ENCODE data around the gene CLEC3B. TPM values are rescaled to one million over a fixed set of nuclear protein-coding genes. Genes with fewer than 3 reads are reported as not detected.

CLEC3B gene
- total and polyA plus RNA-seq, 10 of the 15 experiments (the other 5 are each of a cell fraction or from before 2014, with no cell fraction given), result 0.23 TPM; not detected in 9

DNA sequence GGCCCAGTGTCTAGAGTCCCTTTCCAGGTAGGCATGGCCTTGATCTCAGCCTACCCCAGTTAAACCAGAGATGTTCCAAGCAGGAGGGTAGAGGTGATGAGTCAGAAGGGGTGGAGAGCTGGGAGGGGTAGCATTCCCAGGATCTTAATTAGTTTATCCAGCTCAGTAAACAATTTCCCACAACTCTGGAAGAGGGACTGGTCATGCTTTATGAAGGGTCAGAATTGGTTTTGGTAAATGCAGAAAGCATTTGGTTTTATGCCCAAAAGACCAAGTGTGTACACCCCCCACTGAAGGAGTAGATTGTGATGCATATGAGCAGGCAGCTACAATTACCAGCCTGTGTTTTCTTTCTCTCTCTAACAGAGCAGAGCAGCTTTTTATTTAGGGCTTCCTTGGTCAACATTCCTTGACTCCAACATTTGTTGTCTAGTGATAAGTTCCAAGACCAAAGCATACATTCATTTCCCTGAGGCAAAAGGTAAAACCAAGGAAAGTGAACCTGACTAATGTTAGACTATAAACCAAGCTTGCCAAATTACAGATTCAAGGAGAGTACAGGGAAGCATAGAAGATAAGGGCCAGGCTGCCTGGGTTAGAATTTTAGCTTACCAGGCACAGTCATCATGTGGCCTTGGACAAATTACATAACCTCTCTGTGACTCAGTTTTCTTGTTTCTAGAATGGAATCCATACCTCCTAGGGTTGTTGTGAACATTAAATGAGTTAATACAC lies 32.5 kb upstream of the CLEC3B start:
- intact Hi-C loops (cut with micrococcal nuclease; ENCODE audit: unreplicated experiment), result no loop called here
- in situ Hi-C loops (cut with MboI), result no loop called here
- no peaks in the 10 kb centered on the region for H3K27me3 ChIP-seq (replicated peaks in 1 of 2; ENCODE audit: control insufficient read depth in 2 of 2, insufficient read depth in 2 of 2, low read length in 1 of 2)
- CTCF ChIA-PET, result interaction anchor here (0.6 to 7.7 kb wide), 6 partner anchors 11 to 1116 kb away, joined by 3 to 53 read pairs (median 4); partner anchors contain the start of genes EXOSC7 and ZDHHC3
- POLR2A ChIA-PET, result interaction anchor here (0.8 to 6.7 kb wide), 3 partner anchors 10 to 32 kb away, joined by 6 to 62 read pairs (median 6); no protein-coding TSS in a partner anchor
- FAIRE-seq, result no peak
- peaks cover 19 to 41% of the 10 kb centered on the region in 2 experiments; a peak in 3 of 4 replicates for H3K36me3 ChIP-seq (ENCODE audit: control insufficient read depth in 2 of 2, insufficient read depth in 2 of 2, low read length in 1 of 2)
- RAD21 ChIA-PET (ENCODE audit: unreplicated experiment), result interaction anchor here (0.7 to 5.2 kb wide), 5 partner anchors 9 to 38 kb away, joined by 3 to 39 read pairs (median 4); no protein-coding TSS in a partner anchor
- H3K27ac ChIP-seq (ENCODE audit: control insufficient read depth, insufficient read depth), result no peak overlapping the region; the same call in 1 of the 2 replicates
- no peak for DNase-seq (ENCODE audit: low read depth, low spot score)
- no peaks in the 10 kb centered on the region for H3K9me3 ChIP-seq (replicated peaks; ENCODE audit: control insufficient read depth, insufficient read depth, low read length)
- no peak for ATAC-seq
- H3K4me2 ChIP-seq (ENCODE audit: control insufficient read depth, insufficient read depth), result no peak overlapping the region
- SMC1A ChIA-PET (ENCODE audit: uncharacterized antibody, unreplicated experiment), result interaction anchor here (0.6 to 8.3 kb wide), 8 partner anchors 10 to 554 kb away, joined by 3 to 97 read pairs (median 4); partner anchors contain the start of genes EXOSC7 and ZDHHC3
- no peak overlapping the region for H3K4me3 ChIP-seq
- no peak for TF ChIP-seq SUZ12 (IDR thresholded peaks at IDR 0.05; ENCODE audit: unreplicated experiment)
- no peak for TF ChIP-seq SP1 (IDR thresholded peaks at IDR 0.05; ENCODE audit: low read depth, low read length)
- TF ChIP-seq, protein P1, sequence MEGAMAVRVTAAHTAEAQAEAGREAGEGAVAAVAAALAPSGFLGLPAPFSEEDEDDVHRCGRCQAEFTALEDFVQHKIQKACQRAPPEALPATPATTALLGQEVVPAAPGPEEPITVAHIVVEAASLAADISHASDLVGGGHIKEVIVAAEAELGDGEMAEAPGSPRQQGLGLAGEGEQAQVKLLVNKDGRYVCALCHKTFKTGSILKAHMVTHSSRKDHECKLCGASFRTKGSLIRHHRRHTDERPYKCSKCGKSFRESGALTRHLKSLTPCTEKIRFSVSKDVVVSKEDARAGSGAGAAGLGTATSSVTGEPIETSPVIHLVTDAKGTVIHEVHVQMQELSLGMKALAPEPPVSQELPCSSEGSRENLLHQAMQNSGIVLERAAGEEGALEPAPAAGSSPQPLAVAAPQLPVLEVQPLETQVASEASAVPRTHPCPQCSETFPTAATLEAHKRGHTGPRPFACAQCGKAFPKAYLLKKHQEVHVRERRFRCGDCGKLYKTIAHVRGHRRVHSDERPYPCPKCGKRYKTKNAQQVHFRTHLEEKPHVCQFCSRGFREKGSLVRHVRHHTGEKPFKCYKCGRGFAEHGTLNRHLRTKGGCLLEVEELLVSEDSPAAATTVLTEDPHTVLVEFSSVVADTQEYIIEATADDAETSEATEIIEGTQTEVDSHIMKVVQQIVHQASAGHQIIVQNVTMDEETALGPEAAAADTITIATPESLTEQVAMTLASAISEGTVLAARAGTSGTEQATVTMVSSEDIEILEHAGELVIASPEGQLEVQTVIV (IDR thresholded peaks at IDR 0.05; ENCODE audit: borderline replicate concordance, partially characterized antibody), result no peak
- no peak for TF ChIP-seq ESRRA (IDR thresholded peaks at IDR 0.05; ENCODE audit: low read length)
- TF ChIP-seq FOXK2 (IDR thresholded peaks at IDR 0.05), result no peak
- TF ChIP-seq, protein P2, sequence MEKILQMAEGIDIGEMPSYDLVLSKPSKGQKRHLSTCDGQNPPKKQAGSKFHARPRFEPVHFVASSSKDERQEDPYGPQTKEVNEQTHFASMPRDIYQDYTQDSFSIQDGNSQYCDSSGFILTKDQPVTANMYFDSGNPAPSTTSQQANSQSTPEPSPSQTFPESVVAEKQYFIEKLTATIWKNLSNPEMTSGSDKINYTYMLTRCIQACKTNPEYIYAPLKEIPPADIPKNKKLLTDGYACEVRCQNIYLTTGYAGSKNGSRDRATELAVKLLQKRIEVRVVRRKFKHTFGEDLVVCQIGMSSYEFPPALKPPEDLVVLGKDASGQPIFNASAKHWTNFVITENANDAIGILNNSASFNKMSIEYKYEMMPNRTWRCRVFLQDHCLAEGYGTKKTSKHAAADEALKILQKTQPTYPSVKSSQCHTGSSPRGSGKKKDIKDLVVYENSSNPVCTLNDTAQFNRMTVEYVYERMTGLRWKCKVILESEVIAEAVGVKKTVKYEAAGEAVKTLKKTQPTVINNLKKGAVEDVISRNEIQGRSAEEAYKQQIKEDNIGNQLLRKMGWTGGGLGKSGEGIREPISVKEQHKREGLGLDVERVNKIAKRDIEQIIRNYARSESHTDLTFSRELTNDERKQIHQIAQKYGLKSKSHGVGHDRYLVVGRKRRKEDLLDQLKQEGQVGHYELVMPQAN (conservative IDR thresholded peaks at IDR 0.05), result no peak
- no peak for TF ChIP-seq EGR1 (IDR thresholded peaks at IDR 0.05; ENCODE audit: borderline replicate concordance in 1 of 2, low read depth in 2 of 2, low read length in 2 of 2)
- TF ChIP-seq, protein P3, sequence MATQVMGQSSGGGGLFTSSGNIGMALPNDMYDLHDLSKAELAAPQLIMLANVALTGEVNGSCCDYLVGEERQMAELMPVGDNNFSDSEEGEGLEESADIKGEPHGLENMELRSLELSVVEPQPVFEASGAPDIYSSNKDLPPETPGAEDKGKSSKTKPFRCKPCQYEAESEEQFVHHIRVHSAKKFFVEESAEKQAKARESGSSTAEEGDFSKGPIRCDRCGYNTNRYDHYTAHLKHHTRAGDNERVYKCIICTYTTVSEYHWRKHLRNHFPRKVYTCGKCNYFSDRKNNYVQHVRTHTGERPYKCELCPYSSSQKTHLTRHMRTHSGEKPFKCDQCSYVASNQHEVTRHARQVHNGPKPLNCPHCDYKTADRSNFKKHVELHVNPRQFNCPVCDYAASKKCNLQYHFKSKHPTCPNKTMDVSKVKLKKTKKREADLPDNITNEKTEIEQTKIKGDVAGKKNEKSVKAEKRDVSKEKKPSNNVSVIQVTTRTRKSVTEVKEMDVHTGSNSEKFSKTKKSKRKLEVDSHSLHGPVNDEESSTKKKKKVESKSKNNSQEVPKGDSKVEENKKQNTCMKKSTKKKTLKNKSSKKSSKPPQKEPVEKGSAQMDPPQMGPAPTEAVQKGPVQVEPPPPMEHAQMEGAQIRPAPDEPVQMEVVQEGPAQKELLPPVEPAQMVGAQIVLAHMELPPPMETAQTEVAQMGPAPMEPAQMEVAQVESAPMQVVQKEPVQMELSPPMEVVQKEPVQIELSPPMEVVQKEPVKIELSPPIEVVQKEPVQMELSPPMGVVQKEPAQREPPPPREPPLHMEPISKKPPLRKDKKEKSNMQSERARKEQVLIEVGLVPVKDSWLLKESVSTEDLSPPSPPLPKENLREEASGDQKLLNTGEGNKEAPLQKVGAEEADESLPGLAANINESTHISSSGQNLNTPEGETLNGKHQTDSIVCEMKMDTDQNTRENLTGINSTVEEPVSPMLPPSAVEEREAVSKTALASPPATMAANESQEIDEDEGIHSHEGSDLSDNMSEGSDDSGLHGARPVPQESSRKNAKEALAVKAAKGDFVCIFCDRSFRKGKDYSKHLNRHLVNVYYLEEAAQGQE (IDR thresholded peaks at IDR 0.05; ENCODE audit: low read depth, low read length), result no peak
- TF ChIP-seq EED (IDR thresholded peaks at IDR 0.05; ENCODE audit: low read depth), result no peak
- TF ChIP-seq PML (IDR thresholded peaks at IDR 0.05; ENCODE audit: low read length), result no peak
- no peak for TF ChIP-seq NFYB (IDR thresholded peaks at IDR 0.05; ENCODE audit: insufficient read depth, low read depth, low read length)
- no peaks in the 10 kb centered on the region for H4K20me1 ChIP-seq (ENCODE audit: control insufficient read depth, insufficient read depth)
- no peaks in the 10 kb centered on the region; the same call in none of the 2 replicates for H3K79me2 ChIP-seq (ENCODE audit: control insufficient read depth, insufficient read depth, low read length)
- peaks cover 5% of the 10 kb centered on the region for H3K4me1 ChIP-seq (ENCODE audit: control insufficient read depth, insufficient read depth, low read length)
- no TSS peak for BruUV-seq (replicated peaks)
- no peak overlapping the region for H3K9ac ChIP-seq (ENCODE audit: control insufficient read depth, insufficient read depth, low read length)
- H2AFZ ChIP-seq (ENCODE audit: control insufficient read depth, low read depth, low read length), result no peak overlapping the region
